GM23248 (cell line): ENCODE data around the gene DHX40.

Experiments used
- EZH2 ChIP-seq: fragments of 200-600 bp; sonication (generic); IDR thresholded peaks from 2 replicates; pipeline ENCODE4 v1.6.1; 2018; ENCODE audit warnings: antibody characterized with exemption, mild to moderate bottlenecking; ENCODE audit not compliant: insufficient read depth, poor library complexity, severe bottlenecking
- EZH2phosphoT487 ChIP-seq: fragments of 200-600 bp; sonication (generic); IDR thresholded peaks from 2 replicates; pipeline ENCODE4 v1.6.1; 2018; ENCODE audit warnings: antibody characterized with exemption, moderate library complexity, mild to moderate bottlenecking, low read depth; ENCODE audit not compliant: insufficient read depth

DNA sequence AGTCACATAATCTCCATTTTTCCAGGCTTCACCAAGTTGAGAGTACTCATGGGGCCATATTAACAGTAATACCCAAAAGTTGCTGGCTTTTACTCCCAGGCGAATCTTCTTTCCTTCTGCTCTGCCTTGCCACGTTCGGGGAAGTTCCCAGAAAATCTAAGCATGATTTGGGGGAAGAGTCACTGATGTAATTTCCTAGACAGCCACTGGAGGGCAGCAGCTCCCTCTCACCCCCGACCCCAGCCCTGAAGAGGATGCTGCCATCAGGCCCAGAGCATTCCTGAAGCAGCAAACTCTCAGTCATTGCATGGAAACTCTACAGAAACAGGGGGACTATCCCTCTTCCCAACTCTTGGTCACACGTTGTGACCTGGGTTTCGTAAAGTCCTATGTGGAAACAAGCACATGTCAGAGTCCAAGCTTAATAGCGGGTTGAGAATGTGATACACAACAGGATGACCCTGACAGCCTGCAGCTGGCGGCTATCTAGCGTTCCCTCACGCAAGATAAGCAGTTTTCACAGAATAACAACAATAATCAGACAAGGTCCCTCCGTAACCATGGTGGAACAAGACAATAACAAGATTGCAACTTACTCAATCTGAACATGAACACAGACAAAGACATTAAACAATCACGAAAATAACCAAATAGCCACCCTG, 43.8 kb upstream of the DHX40 start:
- TF ChIP-seq EZH2phosphoT487: no peak
- TF ChIP-seq EZH2: no peak
